ENCODE data around the gene EIPR1. TPM values are rescaled to one million over a fixed set of nuclear protein-coding genes. Genes with fewer than 3 reads are reported as not detected.

The EIPR1 gene
- total and polyA plus RNA-seq, 2 of the 4 experiments (the other 2 are of a cell fraction) = 46.5 to 67.4 TPM

DNA sequence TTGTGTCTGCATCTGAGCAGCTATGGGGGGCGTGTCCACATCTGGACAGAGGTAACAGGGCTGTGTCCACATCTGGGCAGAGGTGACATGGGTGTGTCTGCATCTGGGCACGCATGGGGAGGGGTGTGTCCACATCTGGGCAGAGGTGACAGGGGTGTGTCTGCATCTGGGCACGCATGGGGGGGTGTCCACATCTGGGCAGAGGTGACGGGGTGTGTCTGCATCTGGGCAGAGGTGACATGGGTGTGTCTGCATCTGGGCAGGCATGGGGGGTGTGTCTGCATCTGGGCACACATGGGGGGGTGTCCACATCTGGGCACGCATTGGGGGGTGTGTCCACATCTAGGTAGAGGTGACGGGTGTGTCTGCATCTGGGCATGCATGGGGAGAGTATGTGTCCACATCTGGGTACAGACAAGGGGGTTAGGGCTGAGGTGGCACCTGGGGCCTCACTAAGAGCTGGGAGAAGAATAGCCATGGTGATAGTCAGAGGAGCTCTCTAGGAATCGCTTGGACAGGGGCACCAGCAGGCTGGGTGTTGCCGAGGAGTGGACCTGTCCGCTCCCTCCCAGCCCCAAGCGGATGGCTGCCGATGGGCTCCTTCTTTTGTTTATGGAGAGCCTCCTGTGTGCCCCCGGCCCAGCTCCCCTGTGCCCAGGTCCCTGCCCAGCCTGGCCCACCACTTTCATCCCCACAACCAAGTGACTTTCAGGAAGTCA is 177.8 kb downstream of the EIPR1 start:
- H2AK5ac ChIP-seq (ENCODE audit: low read depth, low read length) = no peak overlapping the region
- H3K14ac ChIP-seq (replicated peaks; ENCODE audit: low read depth, low read length) = no peak overlapping the region
- no peak overlapping the region for H2AFZ ChIP-seq (replicated peaks; ENCODE audit: low read length, poor library complexity)
- TF ChIP-seq, protein P1, sequence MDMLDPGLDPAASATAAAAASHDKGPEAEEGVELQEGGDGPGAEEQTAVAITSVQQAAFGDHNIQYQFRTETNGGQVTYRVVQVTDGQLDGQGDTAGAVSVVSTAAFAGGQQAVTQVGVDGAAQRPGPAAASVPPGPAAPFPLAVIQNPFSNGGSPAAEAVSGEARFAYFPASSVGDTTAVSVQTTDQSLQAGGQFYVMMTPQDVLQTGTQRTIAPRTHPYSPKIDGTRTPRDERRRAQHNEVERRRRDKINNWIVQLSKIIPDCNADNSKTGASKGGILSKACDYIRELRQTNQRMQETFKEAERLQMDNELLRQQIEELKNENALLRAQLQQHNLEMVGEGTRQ (IDR thresholded peaks at IDR 0.05; ENCODE audit: low read depth, low read length) = no peak
- TF ChIP-seq MXI1 (IDR thresholded peaks at IDR 0.05; ENCODE audit: borderline replicate concordance, low read depth, low read length) (no peak), RCOR1 (IDR thresholded peaks at IDR 0.05; ENCODE audit: insufficient replicate concordance, low read length) (no peak), POLR2A (IDR thresholded peaks at IDR 0.05; ENCODE audit: low read depth, low read length) (no peak), MAFK (IDR thresholded peaks at IDR 0.05; ENCODE audit: low read depth, low read length) (no peak), NFE2L2 (IDR thresholded peaks at IDR 0.05; ENCODE audit: low read depth, low read length) (no peak), FOS (IDR thresholded peaks at IDR 0.05; ENCODE audit: low read depth, low read length) (no peak), MAZ (IDR thresholded peaks at IDR 0.05; ENCODE audit: borderline replicate concordance, low read depth, low read length) (no peak), ELK1 (IDR thresholded peaks at IDR 0.05; ENCODE audit: borderline replicate concordance, low read depth, low read length) (no peak), CHD1 (IDR thresholded peaks at IDR 0.05; ENCODE audit: low read depth, low read length) (no peak), RFX5 (IDR thresholded peaks at IDR 0.05; ENCODE audit: low read depth, low read length) (no peak), BHLHE40 (IDR thresholded peaks at IDR 0.05; ENCODE audit: low read depth, low read length) (no peak), RAD21 (IDR thresholded peaks at IDR 0.05; ENCODE audit: low read length) (no peak), SMC3 (IDR thresholded peaks at IDR 0.05; ENCODE audit: low read depth, low read length) (no peak), CEBPB (IDR thresholded peaks at IDR 0.05; ENCODE audit: low read depth, low read length) (no peak)
- TF ChIP-seq, protein P2, sequence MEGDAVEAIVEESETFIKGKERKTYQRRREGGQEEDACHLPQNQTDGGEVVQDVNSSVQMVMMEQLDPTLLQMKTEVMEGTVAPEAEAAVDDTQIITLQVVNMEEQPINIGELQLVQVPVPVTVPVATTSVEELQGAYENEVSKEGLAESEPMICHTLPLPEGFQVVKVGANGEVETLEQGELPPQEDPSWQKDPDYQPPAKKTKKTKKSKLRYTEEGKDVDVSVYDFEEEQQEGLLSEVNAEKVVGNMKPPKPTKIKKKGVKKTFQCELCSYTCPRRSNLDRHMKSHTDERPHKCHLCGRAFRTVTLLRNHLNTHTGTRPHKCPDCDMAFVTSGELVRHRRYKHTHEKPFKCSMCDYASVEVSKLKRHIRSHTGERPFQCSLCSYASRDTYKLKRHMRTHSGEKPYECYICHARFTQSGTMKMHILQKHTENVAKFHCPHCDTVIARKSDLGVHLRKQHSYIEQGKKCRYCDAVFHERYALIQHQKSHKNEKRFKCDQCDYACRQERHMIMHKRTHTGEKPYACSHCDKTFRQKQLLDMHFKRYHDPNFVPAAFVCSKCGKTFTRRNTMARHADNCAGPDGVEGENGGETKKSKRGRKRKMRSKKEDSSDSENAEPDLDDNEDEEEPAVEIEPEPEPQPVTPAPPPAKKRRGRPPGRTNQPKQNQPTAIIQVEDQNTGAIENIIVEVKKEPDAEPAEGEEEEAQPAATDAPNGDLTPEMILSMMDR (conservative IDR thresholded peaks at IDR 0.05; ENCODE audit: low read depth, low read length) = no peak
- H3K9me1 ChIP-seq (ENCODE audit: insufficient read depth, low read length) = peaks cover 2% of the 10 kb centered on the region
- ChIA-PET POLR2A (ENCODE audit: unreplicated experiment) (no interaction called here), CTCF (no interaction called here)
- H3K79me1 ChIP-seq (ENCODE audit: low read depth in 1 of 2, low read length in 2 of 2) = no peaks in the 10 kb centered on the region; a peak in 1 of 4 replicates
- DNase-seq (no peak), ATAC-seq (ENCODE audit: low read depth) (no peak)
- no peak overlapping the region for H4K5ac ChIP-seq (ENCODE audit: low read depth, low read length)
- H3K9me3 ChIP-seq (ENCODE audit: control insufficient read depth, insufficient read depth, low read length) = no peaks in the 10 kb centered on the region
- no peak overlapping the region for H3K4me2 ChIP-seq (ENCODE audit: low read depth, low read length)
- WGBS, 2 experiments (ENCODE audit: extremely low coverage in 2 of 2, insufficient read length in 1 of 2) = 89% methylated on average over 3 of the region's 12 CpGs; no CpG with 5 or more reads in 1 of the 2 experiments
- no peak overlapping the region for H3K23ac ChIP-seq (ENCODE audit: low read depth, low read length)
- peaks cover 3% of the 10 kb centered on the region; the same call in 1 of the 2 replicates for H3K36me3 ChIP-seq (ENCODE audit: control insufficient read depth, insufficient read depth, low read length)
- H4K91ac ChIP-seq (ENCODE audit: insufficient read depth, low read depth, low read length) = no peak overlapping the region
- H3K27me3 ChIP-seq (ENCODE audit: control insufficient read depth, insufficient read depth, low read length) = no peaks in the 10 kb centered on the region
- H4K8ac ChIP-seq (ENCODE audit: low read depth in 2 of 2, low read length in 2 of 2) = no peak overlapping the region
- H2BK15ac ChIP-seq (ENCODE audit: low read depth, low read length) = no peak overlapping the region
- no peak overlapping the region for H2BK20ac ChIP-seq (ENCODE audit: low read depth, low read length)
- no peak overlapping the region for H3K4me3 ChIP-seq (ENCODE audit: insufficient read depth, low read depth, low read length)
- H3K4ac ChIP-seq (ENCODE audit: low read depth, low read length) = no peak overlapping the region
- dilution Hi-C loops (cut with HindIII; ENCODE audit: low sequenced_read_pairs, unreplicated experiment) (no loop called here), in situ Hi-C loops (cut with MboI; ENCODE audit: low sequenced_read_pairs) (no loop called here), intact Hi-C loops (cut with micrococcal nuclease) (no loop called here)
- no peaks in the 10 kb centered on the region; the same call in 1 of the 2 replicates for H4K20me1 ChIP-seq (ENCODE audit: insufficient read depth, low read length)
- no peak overlapping the region for H3K56ac ChIP-seq (ENCODE audit: extremely low read depth, insufficient read depth, low read length)
- H3K18ac ChIP-seq (ENCODE audit: low read depth, low read length) = no peak overlapping the region
- BruUV-seq (replicated peaks) = no TSS peak
- no peaks in the 10 kb centered on the region for H3K4me1 ChIP-seq (ENCODE audit: control insufficient read depth, insufficient read depth, low read length)
- H2BK5ac ChIP-seq (ENCODE audit: low read depth, low read length, poor library complexity, severe bottlenecking) = no peak overlapping the region
- no peak overlapping the region for H2AK9ac ChIP-seq (replicated peaks; ENCODE audit: low read depth, low read length, poor library complexity)
- H3K9ac ChIP-seq (ENCODE audit: low read depth, low read length) = no peak overlapping the region
- no peak overlapping the region for H2BK120ac ChIP-seq (ENCODE audit: low read depth, low read length)
- H3K27ac ChIP-seq (ENCODE audit: insufficient read depth, low read length) = no peak overlapping the region

Data from IMR-90 (cell line).